Endothelial cell of umbilical vein (primary cell): ENCODE results near the gene PARD3B.

Experiments
- FOS ChIP-seq: IDR thresholded peaks from 2 replicates; pipeline ENCODE4 v1.6.1; 2011; ENCODE audit warnings: mild to moderate bottlenecking, low read length, moderate library complexity, borderline replicate concordance; ENCODE audit not compliant: insufficient read depth
- MAX ChIP-seq: IDR thresholded peaks from 2 replicates; pipeline ENCODE4 v1.6.1; 2011; ENCODE audit not compliant: insufficient read depth, insufficient read length
- POLR2A ChIP-seq: IDR thresholded peaks from 2 replicates; pipeline ENCODE4 v1.6.1; 2012; ENCODE audit warnings: low read depth, mild to moderate bottlenecking, control low read depth, low read length

GRCh38 chr2:205509655-205510054 lies 964.4 kb downstream of the PARD3B start:
- TF ChIP-seq MAX, result no peak
- TF ChIP-seq FOS, result no peak
- TF ChIP-seq POLR2A, result no peak
